Keratinocyte (primary cell): ENCODE measurements around the gene BCAS4. TPM values are rescaled to one million over a fixed set of nuclear protein-coding genes. Genes with fewer than 3 reads are reported as not detected.

Experiments used
- DNase-seq: peaks from one replicate; pipeline ENCODE4 v3.0.0-alpha.2; 2011; ENCODE audit warnings: low read depth, missing footprints, low spot score
- FAIRE-seq: peaks from 2 replicates; lab custom pipeline; 2011; peaks lifted over from hg19 to GRCh38; lab: Jason Lieb, UNC
- H2AFZ ChIP-seq: 2 replicates; pipeline ENCODE4 v1.6.0; 2012; ENCODE audit warnings: low read length, control low read depth, inconsistent platforms; ENCODE audit not compliant: control insufficient read depth
- H3K27ac ChIP-seq: 2 replicates; pipeline ENCODE4 v1.5.1; 2011; ENCODE audit warnings: low read length; ENCODE audit not compliant: control insufficient read depth, insufficient read depth
- H3K27me3 ChIP-seq: 3 replicates; pipeline ENCODE4 v1.6.0; 2011; ENCODE audit warnings: low read length; ENCODE audit not compliant: control insufficient read depth, insufficient read depth; ENCODE audit errors: extremely low read depth
- H3K36me3 ChIP-seq, 2 experiments: 2 replicates in 1 of 2; 3 replicates in 1 of 2; pipeline ENCODE4 v1.5.1; 2011; ENCODE audit warnings: low read length in 2 of 2, mild to moderate bottlenecking in 1 of 2; ENCODE audit not compliant: control insufficient read depth in 2 of 2, insufficient read depth in 2 of 2; ENCODE audit errors: extremely low read depth in 1 of 2
- H3K4me1 ChIP-seq: 3 replicates; pipeline ENCODE4 v1.5.1; 2011; ENCODE audit warnings: low read length; ENCODE audit not compliant: control insufficient read depth, insufficient read depth; ENCODE audit errors: extremely low read depth
- H3K4me2 ChIP-seq: 3 replicates; pipeline ENCODE4 v1.6.0; 2011; ENCODE audit warnings: low read depth, low read length; ENCODE audit not compliant: control insufficient read depth, insufficient read depth; ENCODE audit errors: extremely low read depth
- H3K4me3 ChIP-seq, 3 experiments: fragments of 200-600 bp in 1 of 3; sonication (generic) in 1 of 3; 2 replicates in 2 of 3; 3 replicates in 1 of 3; pipeline ENCODE4 v1.5.1; 2011 to 2016; ENCODE audit warnings: low read length in 3 of 3, mild to moderate bottlenecking in 3 of 3, control low read depth in 2 of 3, inconsistent platforms in 1 of 3, low read depth in 1 of 3, mixed read lengths in 1 of 3, mixed run types in 1 of 3, moderate library complexity in 1 of 3; ENCODE audit not compliant: control insufficient read depth in 2 of 3, insufficient read depth in 2 of 3; ENCODE audit errors: extremely low read depth in 1 of 3
- H3K79me2 ChIP-seq: 2 replicates; pipeline ENCODE4 v1.6.0; 2012; ENCODE audit warnings: low read length; ENCODE audit not compliant: control insufficient read depth, insufficient read depth
- H3K9ac ChIP-seq: 3 replicates; pipeline ENCODE4 v1.6.0; 2011; ENCODE audit warnings: low read length; ENCODE audit not compliant: control insufficient read depth, insufficient read depth; ENCODE audit errors: extremely low read depth
- H3K9me1 ChIP-seq: 3 replicates; pipeline ENCODE4 v1.6.0; 2011; ENCODE audit warnings: low read length; ENCODE audit not compliant: control insufficient read depth, insufficient read depth; ENCODE audit errors: extremely low read depth
- H3K9me3 ChIP-seq: 2 replicates; pipeline ENCODE4 v1.5.1; 2012; ENCODE audit warnings: low read depth, low read length; ENCODE audit not compliant: control insufficient read depth
- H4K20me1 ChIP-seq: 3 replicates; pipeline ENCODE4 v1.6.0; 2011; ENCODE audit warnings: low read length; ENCODE audit not compliant: control insufficient read depth, insufficient read depth; ENCODE audit errors: extremely low read depth
- CTCF ChIP-seq, 3 experiments: IDR thresholded peaks in 1 of 3; conservative IDR thresholded peaks in 1 of 3; optimal IDR thresholded peaks in 1 of 3; 2 replicates in 2 of 3; 3 replicates in 1 of 3; pipeline versions ENCODE3 to v1.5.1; 2011; ENCODE audit warnings: low read length in 3 of 3, mild to moderate bottlenecking in 3 of 3, moderate library complexity in 2 of 3, control low read depth in 1 of 3, inconsistent platforms in 1 of 3; ENCODE audit not compliant: insufficient read depth in 2 of 3; ENCODE audit errors: extremely low read depth in 1 of 3
- EZH2 ChIP-seq: IDR thresholded peaks from one replicate; pipeline ENCODE4 v1.6.1; 2012; ENCODE audit warnings: inconsistent platforms, mild to moderate bottlenecking, low read length, moderate library complexity
- dilution Hi-C: fragments of 300-500 bp; cut with MboI; formaldehyde crosslinking; loops from one replicate; pipeline ENCODE4 v1.7.0; 2020; ENCODE audit warnings: low sequenced_read_pairs; ENCODE audit not compliant: extremely low pct_ligation_motif_present
- polyA plus RNA-seq, 5 experiments: library from polyadenylated mRNA; depleted of rRNA in 3 of 5; stranded (reverse) in 3 of 5; stranded (forward) in 1 of 5; unstranded in 1 of 5; fragments of >200 nt; gene quantifications; 1 replicate in 1 of 5; 2 replicates in 3 of 5; 3 replicates in 1 of 5; pipeline versions ENCODE4 v1.2.1 to v1.2.3, GENCODE V29; 2011 to 2012; ENCODE audit warnings: missing spikeins in 2 of 5, low read depth in 1 of 5, low replicate concordance in 1 of 5

Gene BCAS4
- polyA plus RNA-seq, 1 donor (not counting 4 experiments of a cell fraction or from before 2014, with no cell fraction given) = 13.8 TPM

GRCh38 chr20:50826121-50826520 lies 31.3 kb downstream of the BCAS4 start:
- Histone ChIP-seq H2AFZ (no peak overlapping the region), H3K4me2 (no peak overlapping the region), H3K9me3 (no peaks in the 10 kb centered on the region), H3K27ac (no peak overlapping the region), H3K9ac (no peak overlapping the region), H3K79me2 (no peaks in the 10 kb centered on the region), H3K9me1 (no peaks in the 10 kb centered on the region), H4K20me1 (no peaks in the 10 kb centered on the region), H3K27me3 (no peaks in the 10 kb centered on the region), H3K4me1 (no peaks in the 10 kb centered on the region), H3K36me3 (peaks cover 0 to under 1% of the 10 kb centered on the region in 2 experiments), H3K4me3 (no peak overlapping the region)
- dilution Hi-C loops = no loop called here
- FAIRE-seq = no peak
- no peak for TF ChIP-seq CTCF (optimal IDR thresholded peaks at IDR 0.05 in 1 of 3, IDR thresholded peaks at IDR 0.05 in 1 of 3, conservative IDR thresholded peaks at IDR 0.05 in 1 of 3; ENCODE audit: extremely low read depth in 1 of 3, insufficient read depth in 2 of 3, low read length in 3 of 3)
- TF ChIP-seq EZH2 = no peak
- no peak for DNase-seq

DNA sequence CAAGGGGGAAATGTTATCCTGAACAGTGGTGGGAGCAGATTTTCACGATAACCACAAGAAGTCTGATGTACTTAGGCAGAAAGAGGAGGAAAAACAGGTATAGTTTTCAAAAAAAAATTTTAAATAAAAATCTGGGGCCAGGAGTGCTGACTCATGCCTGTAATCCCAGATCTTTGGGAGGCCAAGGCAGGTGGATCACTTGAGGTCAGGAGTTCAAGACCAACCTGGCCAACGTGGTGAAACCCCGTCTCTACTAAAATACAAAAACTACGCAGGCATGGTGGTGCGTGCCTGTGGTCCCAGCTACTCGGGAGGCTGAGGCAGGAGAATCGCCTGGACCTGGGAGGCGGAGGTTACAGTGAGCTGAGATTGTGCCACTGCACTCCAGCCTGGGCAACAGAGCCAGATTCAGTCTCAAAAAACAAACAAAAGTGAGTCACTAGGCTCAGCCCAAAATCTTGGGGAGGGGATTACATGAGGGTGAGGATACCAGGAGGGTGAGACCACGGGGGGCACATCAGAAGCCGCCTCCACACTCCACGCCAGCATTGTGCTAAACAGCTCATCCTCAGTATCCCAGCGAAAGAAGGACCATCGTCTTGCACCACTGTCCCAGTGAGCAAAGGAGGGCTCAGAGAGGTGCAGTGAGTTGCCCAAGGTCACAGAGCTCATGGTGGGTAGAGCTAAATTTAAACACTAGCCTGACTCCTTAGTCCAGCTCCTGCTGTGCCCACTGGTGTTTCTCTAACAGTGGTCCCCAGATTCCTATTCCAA lies 33.7 kb downstream of the BCAS4 start:
- no peak for DNase-seq
- no peak for FAIRE-seq
- Histone ChIP-seq H4K20me1 (no peaks in the 10 kb centered on the region), H3K9ac (no peak overlapping the region), H3K4me2 (no peak overlapping the region), H3K27ac (no peak overlapping the region), H3K36me3 (peaks cover 0 to 1% of the 10 kb centered on the region in 2 experiments), H3K9me3 (no peaks in the 10 kb centered on the region), H3K9me1 (no peaks in the 10 kb centered on the region), H2AFZ (no peak overlapping the region), H3K4me3 (no peak overlapping the region), H3K27me3 (no peaks in the 10 kb centered on the region), H3K79me2 (no peaks in the 10 kb centered on the region), H3K4me1 (peaks cover 4% of the 10 kb centered on the region)
- TF ChIP-seq CTCF (optimal IDR thresholded peaks at IDR 0.05 in 1 of 3, IDR thresholded peaks at IDR 0.05 in 1 of 3, conservative IDR thresholded peaks at IDR 0.05 in 1 of 3; ENCODE audit: extremely low read depth in 1 of 3, insufficient read depth in 2 of 3, low read length in 3 of 3) = no peak
- TF ChIP-seq EZH2 = no peak
- dilution Hi-C loops = no loop called here
